Activated gamma-delta T cell treated with Interleukin-2 at 50 U/mL for 16 hours (primary cell): ENCODE data around the gene SIM2.

ENCODE experiments used
- DNase-seq: peaks from one replicate; pipeline ENCODE4 v3.0.0-alpha.2; 2020

Gene SIM2

DNA sequence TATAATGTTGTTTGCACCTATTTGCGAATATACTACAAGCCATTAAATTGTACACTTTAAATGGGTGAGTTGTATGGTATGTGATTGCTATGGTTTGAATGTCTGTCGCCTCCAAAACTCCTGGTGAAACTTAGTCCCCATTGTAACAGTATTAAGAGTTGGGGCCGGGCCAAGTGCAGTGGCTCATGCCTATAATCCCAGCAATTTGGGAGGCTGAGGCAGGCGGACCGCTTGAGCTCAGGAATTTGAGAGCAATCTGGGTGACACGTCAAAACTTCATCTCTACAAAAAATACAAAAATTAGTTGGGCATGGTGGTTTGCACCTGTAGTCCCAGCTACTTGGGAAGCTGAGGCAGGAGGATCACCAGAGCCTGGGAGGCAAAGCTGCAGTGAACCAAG, 12.0 kb upstream of the SIM2 start:
- DNase-seq = no peak

- no peak for DNase-seq
These were observed 10.6 kb upstream of the SIM2 start for GRCh38 chr21:36688324-36688723.

GRCh38 chr21:36689324-36689723, 9.6 kb upstream of the SIM2 start:
- no peak for DNase-seq

- no peak for DNase-seq
These were observed 8.0 kb upstream of the SIM2 start for GRCh38 chr21:36690628-36691554.

DNA sequence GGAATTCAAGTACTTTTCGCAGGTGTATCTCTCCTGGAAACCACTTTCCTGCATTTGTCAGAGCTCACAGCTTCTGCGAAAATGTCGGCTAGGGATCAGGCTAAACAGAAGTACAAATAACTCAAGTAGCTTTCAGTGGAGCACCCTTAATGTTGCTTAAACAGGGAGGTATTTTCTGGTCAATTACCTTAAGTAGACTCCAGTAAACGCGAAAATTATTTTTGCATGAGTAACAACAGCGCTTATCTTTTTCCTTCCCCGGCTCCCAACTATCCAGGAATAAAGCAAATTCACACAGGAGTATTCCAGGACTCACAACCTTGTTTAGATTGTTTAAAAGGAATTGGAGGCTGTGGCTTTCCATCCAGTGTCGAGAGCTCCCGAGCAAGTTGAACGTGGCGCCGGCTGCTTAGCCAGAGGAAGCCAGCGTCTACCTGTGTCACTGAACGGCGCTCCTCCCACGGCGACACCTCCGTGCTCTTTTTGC, 7.3 kb upstream of the SIM2 start:
- no peak for DNase-seq

DNA sequence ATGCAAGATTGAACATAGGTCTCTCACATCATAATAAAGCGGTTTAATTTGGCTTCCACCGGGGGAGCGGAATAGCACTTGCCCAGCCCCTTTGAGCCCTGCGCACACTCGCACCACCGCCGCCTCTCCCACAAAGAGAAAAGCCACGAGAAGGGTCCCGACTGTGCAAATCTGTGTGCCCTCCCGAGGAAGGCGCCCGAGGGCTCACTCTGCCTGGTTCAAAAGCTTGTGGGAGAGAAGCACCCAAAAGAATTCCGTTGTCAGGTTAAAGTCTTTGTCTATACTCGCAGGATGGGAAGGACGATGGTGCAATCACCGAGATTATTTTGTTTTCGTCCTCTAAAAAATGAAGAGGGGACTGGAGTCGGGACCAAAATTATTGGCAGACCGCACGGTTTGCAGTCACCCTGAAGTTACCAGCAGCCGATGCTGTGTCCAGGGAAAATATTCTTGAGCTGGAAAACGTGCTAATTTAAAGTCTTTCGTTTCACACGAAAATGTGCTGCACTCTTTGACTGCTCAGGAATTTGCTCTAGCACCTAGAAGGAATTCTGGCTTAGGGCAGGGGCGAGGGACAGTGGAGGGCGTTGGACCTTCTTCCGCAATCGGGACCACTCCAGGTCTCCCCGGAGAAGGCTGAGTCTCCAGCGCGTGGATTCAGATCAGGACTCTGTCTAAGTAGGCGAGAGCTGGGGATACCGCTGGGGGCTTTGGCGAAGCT, 6.6 kb upstream of the SIM2 start:
- DNase-seq = no peak

DNA sequence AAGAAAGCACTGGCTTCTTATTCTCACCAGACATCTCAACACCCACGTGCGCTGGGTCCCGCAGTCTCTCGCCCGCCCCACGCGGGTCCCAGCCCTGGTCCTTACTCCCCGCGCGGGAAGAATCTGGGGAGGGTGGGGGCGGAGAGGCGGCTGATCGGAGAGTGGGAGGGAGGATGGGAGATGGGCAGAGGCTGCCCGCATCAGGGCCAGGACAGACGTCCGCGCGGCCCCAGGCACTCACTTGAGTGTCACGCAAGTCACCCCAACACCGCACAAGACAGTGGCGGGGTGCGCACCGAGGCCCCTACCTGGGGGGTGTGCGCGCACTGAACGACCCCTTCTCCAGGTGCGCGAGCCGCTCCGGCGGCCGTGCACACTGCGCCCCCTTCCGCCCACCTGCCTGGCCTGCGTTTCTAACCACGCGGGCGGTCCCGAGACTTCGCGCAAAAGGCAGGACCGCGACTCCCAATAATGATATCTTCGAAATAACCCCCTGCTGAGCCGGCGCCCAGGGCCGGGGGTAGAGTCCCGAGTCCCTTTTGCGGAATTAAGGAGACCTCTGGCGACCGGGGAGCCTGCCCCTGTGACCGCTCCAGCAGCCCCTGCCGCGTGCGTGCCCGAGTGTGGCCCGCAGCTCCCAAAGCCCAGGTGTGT, 6.0 kb upstream of the SIM2 start:
- DNase-seq = no peak

DNA sequence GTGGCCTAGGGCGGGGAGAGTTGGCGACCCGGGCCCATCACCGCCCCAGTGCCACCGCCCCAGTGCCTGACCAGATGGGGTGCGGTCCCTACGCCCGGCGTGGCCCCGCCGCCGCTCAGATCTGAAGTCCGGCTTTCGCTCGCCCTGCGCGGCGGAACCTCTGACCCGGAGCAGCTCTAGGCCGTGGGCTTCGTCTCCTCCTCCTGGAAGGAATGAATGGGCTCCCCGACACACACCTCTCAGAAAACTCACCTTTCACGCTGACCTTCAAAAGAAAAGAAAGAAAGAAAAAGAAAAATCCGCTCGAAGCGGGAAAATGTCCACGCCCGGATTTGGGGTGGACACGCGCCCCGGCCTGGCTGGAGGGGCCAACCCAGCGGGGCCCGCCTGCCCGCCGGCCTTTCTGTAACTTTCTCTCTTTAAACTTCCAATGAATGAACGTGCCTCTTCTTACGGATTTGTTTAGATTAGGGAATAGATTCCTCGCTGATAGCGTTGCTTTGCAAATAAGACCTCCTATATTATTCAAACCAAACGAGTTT, 5.4 kb upstream of the SIM2 start:
- DNase-seq = no peak

DNA sequence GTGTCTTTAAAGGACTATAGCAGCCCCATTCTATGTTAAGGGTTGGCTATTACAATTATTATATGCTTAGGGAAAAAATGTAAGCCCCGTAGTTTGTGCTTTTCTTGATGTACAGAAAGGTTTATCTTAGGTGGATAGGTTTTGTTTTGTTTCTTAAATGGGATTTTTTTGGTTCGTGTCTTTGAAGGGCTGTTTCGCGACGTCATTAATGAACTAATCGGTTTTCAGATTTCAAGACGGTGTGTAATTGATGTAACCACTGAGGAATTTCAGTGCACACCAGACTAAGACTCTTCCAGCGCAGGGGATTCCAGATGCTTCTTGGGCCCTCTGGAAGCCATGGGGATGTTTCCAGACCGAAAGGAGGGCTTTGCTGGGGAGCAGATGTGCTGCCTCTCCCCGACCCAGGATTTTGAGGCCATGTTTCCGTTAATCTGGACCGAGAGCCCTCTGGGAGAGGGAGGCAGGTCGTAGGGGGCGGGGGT, 4.8 kb upstream of the SIM2 start:
- DNase-seq = no peak

DNA sequence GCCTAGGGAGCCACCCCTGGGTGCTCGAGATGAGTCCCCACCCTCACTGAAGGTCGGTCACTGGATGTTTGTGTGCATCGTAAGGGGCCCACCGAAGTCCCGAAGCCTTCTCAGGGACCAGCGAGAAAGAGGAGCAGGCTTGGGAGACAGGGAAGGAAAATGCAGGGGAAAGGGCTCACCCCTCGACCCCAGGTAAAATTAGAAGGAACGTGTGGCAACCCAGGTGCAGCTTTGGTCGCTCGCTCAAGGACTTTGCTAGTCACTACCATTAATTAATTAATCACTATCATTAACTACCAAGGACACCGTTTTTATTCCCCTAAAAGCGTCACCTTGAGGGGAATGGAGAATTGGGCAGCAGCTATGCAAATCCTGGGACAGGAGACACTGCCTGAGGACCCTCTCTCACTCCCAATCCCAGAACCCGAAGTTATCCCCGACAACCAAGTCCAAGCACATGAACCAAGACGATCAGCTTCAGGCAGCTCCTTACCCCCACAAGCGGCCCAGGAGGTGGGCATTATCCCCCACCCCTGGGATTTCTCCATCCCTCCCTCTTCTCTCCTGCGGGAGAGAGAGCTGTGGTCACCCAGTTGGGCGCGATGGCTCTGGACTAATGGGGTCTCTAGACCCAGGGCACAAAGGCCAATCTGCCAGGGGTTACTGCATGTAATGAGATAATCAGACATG, 4.2 kb upstream of the SIM2 start:
- DNase-seq = no peak

DNA sequence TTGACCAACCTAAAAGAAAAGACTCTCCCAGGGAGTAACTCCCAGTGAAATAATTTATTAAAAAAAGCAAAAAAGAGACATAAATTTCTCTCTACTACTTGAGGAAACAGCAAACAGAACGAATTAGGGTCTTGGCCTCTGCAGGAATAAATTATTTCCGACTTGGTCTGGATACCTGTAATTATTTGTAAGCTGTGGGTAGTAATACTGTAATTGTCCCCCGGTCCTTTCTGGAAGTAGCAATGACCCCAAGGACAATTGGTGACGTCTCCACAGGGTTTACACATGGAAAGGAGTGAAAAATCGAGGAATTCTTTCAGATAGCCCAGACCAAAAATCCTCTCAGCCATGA, 3.7 kb upstream of the SIM2 start:
- DNase-seq = no peak

- no peak for DNase-seq
These were observed 3.1 kb upstream of the SIM2 start for GRCh38 chr21:36695671-36696389.

- no peak for DNase-seq
These were observed 2.4 kb upstream of the SIM2 start for GRCh38 chr21:36696390-36697059.

- no peak for DNase-seq
These were observed 1.7 kb upstream of the SIM2 start for GRCh38 chr21:36697060-36697850.

DNA sequence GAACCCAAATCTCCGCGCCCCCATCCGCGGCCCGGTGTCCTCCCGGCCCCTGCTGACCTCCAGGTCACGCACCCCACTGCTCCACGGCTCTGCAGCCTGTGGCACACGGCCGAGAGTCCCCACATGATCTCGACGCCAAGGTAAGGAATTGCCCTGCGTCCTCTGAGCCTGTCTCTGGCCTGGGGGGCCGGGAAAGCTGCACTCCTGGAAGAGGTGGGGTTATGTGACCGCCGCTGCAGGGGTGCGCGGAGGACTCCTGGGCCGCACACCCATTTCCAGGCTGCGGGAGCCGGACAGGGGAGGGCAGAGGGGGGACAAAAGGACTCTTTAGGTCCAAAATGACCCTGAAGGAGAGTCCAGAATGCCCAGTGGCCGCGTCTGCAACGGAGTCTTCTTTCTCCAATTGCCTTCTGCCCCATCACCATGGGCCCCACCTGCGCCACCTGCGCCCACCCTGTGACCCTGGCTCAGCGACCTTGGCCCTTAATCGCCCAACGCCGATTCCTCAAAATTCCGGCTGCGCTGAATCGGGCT, 997 bp upstream of the SIM2 start:
- no peak for DNase-seq

DNA sequence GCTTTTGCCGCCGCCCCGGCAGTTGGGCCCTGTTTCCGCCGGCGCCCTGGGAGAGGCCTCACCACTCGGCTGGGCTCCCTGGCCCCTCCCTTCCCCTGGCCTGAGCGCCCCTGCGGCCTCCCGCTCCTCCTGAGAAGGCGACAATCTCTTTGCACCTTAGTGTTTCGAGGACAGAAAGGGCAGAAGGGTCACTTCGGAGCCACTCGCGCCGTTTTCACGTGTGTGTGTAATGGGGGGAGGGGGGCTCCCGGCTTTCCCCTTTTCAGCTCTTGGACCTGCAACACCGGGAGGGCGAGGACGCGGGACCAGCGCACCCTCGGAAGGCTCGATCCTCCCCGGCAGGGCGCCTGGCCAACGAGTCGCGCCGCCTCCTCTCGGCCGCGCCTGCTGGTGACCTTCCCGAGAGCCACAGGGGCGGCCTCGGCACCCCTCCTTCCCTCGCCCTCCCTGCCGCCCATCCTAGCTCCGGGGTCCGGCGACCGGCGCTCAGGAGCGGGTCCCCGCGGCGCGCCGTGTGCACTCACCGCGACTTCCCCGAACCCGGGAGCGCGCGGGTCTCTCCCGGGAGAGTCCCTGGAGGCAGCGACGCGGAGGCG, 432 bp upstream of the SIM2 start:
- no peak for DNase-seq

- no peak for DNase-seq
These were observed 805 bp downstream of the SIM2 start for GRCh38 chr21:36699546-36700294.

DNA sequence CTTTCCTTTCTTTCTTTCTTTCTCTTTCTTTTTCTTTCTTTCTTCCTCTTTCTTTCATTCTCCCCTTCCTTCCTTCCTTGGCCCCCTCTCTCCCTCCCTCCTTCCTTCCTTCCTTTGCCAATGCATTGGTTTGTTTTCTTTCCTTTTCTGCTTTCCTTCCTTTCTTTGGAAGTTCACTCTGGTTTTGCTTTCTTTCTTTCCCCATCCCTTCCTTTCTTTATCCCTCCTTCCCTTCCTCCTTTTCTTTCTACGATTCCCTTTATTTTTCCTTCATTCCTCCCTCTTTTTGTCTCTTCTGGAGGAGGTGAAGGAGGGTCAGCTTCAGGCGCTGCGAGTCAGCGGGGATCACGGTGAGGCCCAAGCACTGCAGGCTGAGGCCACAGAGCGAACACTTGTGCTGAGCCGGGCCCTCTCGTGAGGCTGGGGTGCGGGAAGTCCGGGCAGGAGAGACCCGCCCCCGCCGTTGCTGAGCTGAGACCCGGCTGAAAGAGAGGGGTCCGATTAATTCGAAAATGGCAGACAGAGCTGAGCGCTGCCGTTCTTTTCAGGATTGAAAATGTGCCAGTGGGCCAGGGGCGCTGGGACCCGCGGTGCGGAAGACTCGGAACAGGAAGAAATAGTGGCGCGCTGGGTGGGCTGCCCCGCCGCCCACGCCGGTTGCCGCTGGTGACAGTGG, 1.5 kb downstream of the SIM2 start:
- no peak for DNase-seq
